WTC11 (cell line): Measurements from ENCODE around the gene HMX1. TPM values are rescaled to one million over a fixed set of nuclear protein-coding genes. Genes with fewer than 3 reads are reported as not detected.

Experiments used
- ATAC-seq: fragments of 200-7000 bp; cut with Tn5 transposase; 2 replicates; pipeline ENCODE4 v1.10.0; 2021; ENCODE audit warnings: mild to moderate bottlenecking, moderate library complexity
- CTCF ChIA-PET: fragments of 300-600 bp; sonication (Branson Sonifier 250); formaldehyde crosslinking; loops from one replicate; lab custom pipeline; 2021; ENCODE audit warnings: antibody characterized with exemption; lab: Charles Lee
- POLR2A ChIA-PET: fragments of 350-600 bp; sonication (Branson Sonifier 250); formaldehyde crosslinking; loops from one replicate; lab custom pipeline; 2021; ENCODE audit warnings: antibody characterized with exemption; lab: Charles Lee
- DNase-seq: peaks from one replicate; pipeline ENCODE4 v3.0.0; 2021; ENCODE audit warnings: low spot score
- H3K27ac Mint-ChIP-seq: 2 replicates; pipeline ENCODE4 v1.8.0; 2021; ENCODE audit warnings: mixed read lengths
- H3K27me3 Mint-ChIP-seq: 2 replicates; pipeline ENCODE4 v1.8.0; 2021; ENCODE audit warnings: low read depth, mild to moderate bottlenecking, moderate library complexity, mixed read lengths
- H3K36me3 Mint-ChIP-seq: 2 replicates; pipeline ENCODE4 v1.8.0; 2021; ENCODE audit warnings: mixed read lengths
- H3K4me1 Mint-ChIP-seq: 2 replicates; pipeline ENCODE4 v1.8.0; 2022; ENCODE audit warnings: mixed read lengths
- H3K4me3 Mint-ChIP-seq: 2 replicates; pipeline ENCODE4 v1.8.0; 2021; ENCODE audit warnings: mild to moderate bottlenecking, moderate library complexity, mixed read lengths
- H3K9me3 Mint-ChIP-seq: 2 replicates; pipeline ENCODE4 v1.8.0; 2021; ENCODE audit warnings: mixed read lengths
- ARID4B ChIP-seq: sonication (generic); formaldehyde crosslinking; IDR thresholded peaks from 2 replicates; pipeline ENCODE4 v1.8.0; 2023; ENCODE audit warnings: missing genetic modification reagents, mild to moderate bottlenecking, borderline replicate concordance
- HMGA2 ChIP-seq: fragments of 250-450 bp; sonication (Bioruptor Pico); IDR thresholded peaks from 2 replicates; pipeline ENCODE4 v1.4.0; 2021; ENCODE audit warnings: mild to moderate bottlenecking, moderate library complexity
- IRF1 ChIP-seq: sonication (generic); formaldehyde crosslinking; IDR thresholded peaks from 2 replicates; pipeline ENCODE4 v1.8.0; 2023; ENCODE audit warnings: missing genetic modification reagents
- JAZF1 ChIP-seq: fragments of 250-450 bp; sonication (Bioruptor Pico); IDR thresholded peaks from 2 replicates; pipeline ENCODE4 v1.9.0; 2021; ENCODE audit warnings: moderate library complexity, mild to moderate bottlenecking, inconsistent platforms
- NFATC4 ChIP-seq: fragments of 250-450 bp; sonication (Bioruptor Pico); IDR thresholded peaks from 2 replicates; pipeline ENCODE4 v1.9.0; 2021; ENCODE audit warnings: mild to moderate bottlenecking
- ZNF138 ChIP-seq: sonication (generic); formaldehyde crosslinking; conservative IDR thresholded peaks from 2 replicates; pipeline ENCODE4 v1.8.1; 2022; ENCODE audit warnings: mild to moderate bottlenecking, moderate library complexity, missing genetic modification reagents
- ZNF317 ChIP-seq: sonication (generic); formaldehyde crosslinking; IDR thresholded peaks from 2 replicates; pipeline ENCODE4 v1.8.1; 2023; ENCODE audit warnings: low read depth, mild to moderate bottlenecking, moderate library complexity, missing genetic modification reagents, borderline replicate concordance
- ZNF532 ChIP-seq: fragments of 250-450 bp; sonication (Bioruptor Pico); IDR thresholded peaks from 2 replicates; pipeline ENCODE4 v1.9.0; 2021; ENCODE audit warnings: mild to moderate bottlenecking, borderline replicate concordance
- ZNF671 ChIP-seq: fragments of 250-450 bp; sonication (Bioruptor Pico); IDR thresholded peaks from 2 replicates; pipeline ENCODE4 v1.8.0; 2021; ENCODE audit warnings: mild to moderate bottlenecking
- total RNA-seq: library from RNA; stranded (reverse); gene quantifications from 3 replicates; pipeline ENCODE4 v1.2.3, GENCODE V29; 2021
- TF ChIP-seq, protein P1 (sequence below): sonication (generic); formaldehyde crosslinking; IDR thresholded peaks from 2 replicates; pipeline ENCODE4 v1.8.1; 2022; ENCODE audit warnings: mild to moderate bottlenecking, missing genetic modification reagents, moderate library complexity, borderline replicate concordance

The HMX1 gene
- total RNA-seq, 1 experiment from 2014 or later, result 10.0 TPM

- TF ChIP-seq ZNF138 (CRISPR knock-in tag), result no peak
These were observed 36.1 kb upstream of the HMX1 start (continued) for GRCh38 chr4:8907596-8908205.

DNA sequence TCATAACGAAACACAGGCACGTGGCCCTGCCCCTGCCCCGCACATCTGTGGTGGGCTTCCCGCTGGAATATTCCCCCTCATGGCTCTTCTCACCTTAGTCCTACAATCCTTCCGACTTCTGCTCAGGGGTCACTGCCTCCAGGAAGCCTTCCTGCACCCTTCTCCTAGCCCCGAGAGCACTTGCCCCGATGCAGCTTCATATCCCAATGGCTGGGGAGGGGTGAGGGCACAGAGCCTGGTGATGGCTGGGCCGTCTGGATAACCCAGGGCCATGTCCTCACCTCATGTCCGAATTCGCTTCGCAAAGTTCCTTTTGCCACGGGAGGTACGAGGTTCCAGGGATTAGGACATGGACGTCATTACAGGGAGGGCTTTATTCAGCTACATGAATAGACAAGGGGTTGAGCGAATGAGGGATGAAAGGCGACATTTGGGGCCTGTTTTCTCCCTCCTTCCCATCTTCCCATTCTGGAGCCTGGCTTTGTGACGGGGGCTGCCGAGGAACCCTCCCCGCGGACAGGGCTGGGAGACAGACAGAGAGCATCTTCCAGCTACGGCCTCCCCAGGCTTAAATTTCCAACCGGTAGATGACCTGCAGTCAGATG, 35.5 kb upstream of the HMX1 start:
- H3K27me3 Mint-ChIP-seq, result peaks cover 15% of the 10 kb centered on the region
- CTCF ChIA-PET, result interaction anchor here (1.1 to 1.4 kb wide), 3 partner anchors 10 to 22 kb away, joined by 3 to 5 read pairs (median 4); no protein-coding TSS in a partner anchor

More for the DNA sequence above, 35.5 kb upstream of the HMX1 start:
- no peak overlapping the region for H3K27ac Mint-ChIP-seq
- peaks cover 11% of the 10 kb centered on the region for H3K9me3 Mint-ChIP-seq
- no peaks in the 10 kb centered on the region for H3K4me1 Mint-ChIP-seq
- POLR2A ChIA-PET, result no interaction called here
- no peak overlapping the region for H3K4me3 Mint-ChIP-seq
- TF ChIP-seq ZNF671 (CRISPR knock-in tag) (no peak), ZNF317 (CRISPR knock-in tag) (no peak), ARID4B (no peak), HMGA2 (CRISPR knock-in tag) (no peak), JAZF1 (no peak), ZNF532 (CRISPR knock-in tag) (no peak), IRF1 (CRISPR knock-in tag) (no peak), NFATC4 (CRISPR knock-in tag) (no peak)
- TF ChIP-seq, protein P1, sequence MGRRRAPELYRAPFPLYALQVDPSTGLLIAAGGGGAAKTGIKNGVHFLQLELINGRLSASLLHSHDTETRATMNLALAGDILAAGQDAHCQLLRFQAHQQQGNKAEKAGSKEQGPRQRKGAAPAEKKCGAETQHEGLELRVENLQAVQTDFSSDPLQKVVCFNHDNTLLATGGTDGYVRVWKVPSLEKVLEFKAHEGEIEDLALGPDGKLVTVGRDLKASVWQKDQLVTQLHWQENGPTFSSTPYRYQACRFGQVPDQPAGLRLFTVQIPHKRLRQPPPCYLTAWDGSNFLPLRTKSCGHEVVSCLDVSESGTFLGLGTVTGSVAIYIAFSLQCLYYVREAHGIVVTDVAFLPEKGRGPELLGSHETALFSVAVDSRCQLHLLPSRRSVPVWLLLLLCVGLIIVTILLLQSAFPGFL (CRISPR knock-in tag), result no peak
- ATAC-seq (no peak), DNase-seq (no peak)
- peaks cover 4% of the 10 kb centered on the region for H3K36me3 Mint-ChIP-seq
